Adrenal gland (tissue), 12 donors: ENCODE data around the gene XDH. TPM values are rescaled to one million over a fixed set of nuclear protein-coding genes. Genes with fewer than 3 reads are reported as not detected.

Source experiments
- DNase-seq, 7 donors: peaks; one replicate each; pipeline ENCODE4 v3.0.0-alpha.2; 2019 to 2020
- H3K27ac ChIP-seq, 5 donors: fragments of 200-600 bp; sonication (generic) in 4 of 5; 1 replicate in 3 of 5; 2 replicates in 2 of 5; pipeline versions ENCODE4 v1.5.1 to v1.8.0; 2016 to 2020; ENCODE audit warnings: mild to moderate bottlenecking in 1 of 5
- H3K27me3 ChIP-seq: fragments of 200-600 bp; 2 replicates; pipeline ENCODE4 v1.8.0; 2021
- H3K36me3 ChIP-seq, 2 donors: fragments of 200-600 bp; replicated peaks in 1 of 2; 1 replicate in 1 of 2; 2 replicates in 1 of 2; pipeline versions ENCODE4 v1.5.1 to v1.8.0; 2018 to 2022
- H3K4me1 ChIP-seq, 2 donors: fragments of 200-600 bp; replicated peaks in 1 of 2; 1 replicate in 1 of 2; 2 replicates in 1 of 2; pipeline versions ENCODE4 v1.5.1 to v1.8.0; 2018 to 2021
- H3K4me3 ChIP-seq, 4 donors: fragments of 200-600 bp; sonication (generic) in 3 of 4; one replicate each; pipeline ENCODE4 v1.5.1; 2016 to 2018
- H3K9me3 ChIP-seq, 3 donors: fragments of 200-600 bp; sonication (generic) in 1 of 3; replicated peaks in 1 of 3; 1 replicate in 2 of 3; 2 replicates in 1 of 3; pipeline versions ENCODE4 v1.5.1 to v1.8.0; 2016 to 2021
- CTCF ChIP-seq, 6 experiments: fragments of 450-650 bp in 4 of 6; fragments of 200-600 bp in 2 of 6; sonication (generic) in 1 of 6; IDR thresholded peaks; 1 replicate in 5 of 6; 2 replicates in 1 of 6; pipeline versions ENCODE4 v1.5.1 to v1.8.0; 2016 to 2021; ENCODE audit warnings: antibody characterized with exemption in 6 of 6, mild to moderate bottlenecking in 2 of 6, moderate library complexity in 1 of 6
- POLR2A ChIP-seq, 2 donors: fragments of 450-650 bp; IDR thresholded peaks; one replicate each; pipeline ENCODE4 v1.6.1; 2017; ENCODE audit warnings: antibody characterized with exemption in 2 of 2, mild to moderate bottlenecking in 2 of 2, moderate library complexity in 1 of 2
- WGBS, 4 donors: extraction: QIAGEN DNeasy Blood & Tissue Kit in 2 of 4; methylation state at CpG; one replicate each; pipeline versions ENCODE4 v1.1.5 to v1.1.7; 2013 to 2017; 5-methylcytosine and 5-hydroxymethylcytosine counted together
- intact Hi-C, 2 donors: fragments of 100-400 bp; cut with DNase I; formaldehyde crosslinking; loops; one replicate each; pipeline versions ENCODE4 v1.14.1 to v1.15.0; 2022 to 2023
- polyA plus RNA-seq, 3 donors: library from polyadenylated mRNA; stranded (reverse); fragments of 200-250 nt in 2 of 3; fragments of 350-450 nt in 1 of 3; fragmentation: Illumina TruSeq in 1 of 3; extraction: RNeasy Lipid Tissue Mini Kit (QIAGEN cat#74804) in 1 of 3; gene quantifications; one replicate each; pipeline ENCODE4 v1.2.3, GENCODE V29; 2013 to 2014
- total RNA-seq, 9 donors: library from RNA; depleted of rRNA in 4 of 9; stranded (reverse); fragments of >200 nt in 4 of 9; fragments of 120-200 nt in 1 of 9; fragmentation: NEBNext Ultra II Directional in 1 of 9; extraction: Animal tissue kit (Norgen Biotek cat#: 25700) in 1 of 9; gene quantifications; one replicate each; pipeline versions ENCODE4 v1.1.0 to v1.2.4, GENCODE V29; 2013 to 2023
- donor health status: healthy with polysubstance abuse.
- donor health status: Bipolar disorder and iron deficiency.
- donor health status: DM: yes; HTN: yes; CAD: no.
- donor health status: DM: no; HTN: no; CAD: no.
- donor health status: DM: no; HTN: no; CAD: no.
- donor health status: DM: yes; HTN: yes; CAD: no.

Gene XDH
- total and polyA plus RNA-seq, 12 donors: under 0.01 to 0.11 TPM; not detected in 10

- TF ChIP-seq CTCF (IDR thresholded peaks at IDR 0.05) (no peak), POLR2A (IDR thresholded peaks at IDR 0.05) (no peak)
- no peaks in the 10 kb centered on the region for H3K27me3 ChIP-seq
- no peaks in the 10 kb centered on the region for H3K4me1 ChIP-seq
- no peak for DNase-seq
- WGBS, 4 donors: 67 to 84% (median 76%) methylated on average over 3 of the region's 3 CpGs
- no peaks in the 10 kb centered on the region for H3K36me3 ChIP-seq
- H3K27ac ChIP-seq: no peak overlapping the region
- intact Hi-C loops: no loop called here
- H3K9me3 ChIP-seq: no peaks in the 10 kb centered on the region
- H3K4me3 ChIP-seq: no peak overlapping the region
Observed at GRCh38 chr2:31384351-31384750, 30.2 kb downstream of the XDH start.

- intact Hi-C loops: no loop called here
- Histone ChIP-seq H3K4me3 (no peak overlapping the region), H3K27ac (no peak overlapping the region), H3K9me3 (no peaks in the 10 kb centered on the region), H3K4me1 (no peaks in the 10 kb centered on the region), H3K36me3 (no peaks in the 10 kb centered on the region), H3K27me3 (no peaks in the 10 kb centered on the region)
- WGBS, 4 donors: 82 to 91% (median 90%) methylated on average over 3 to 6 of the region's 6 CpGs
- no peak for TF ChIP-seq CTCF (IDR thresholded peaks at IDR 0.05)
- no peak for TF ChIP-seq POLR2A (IDR thresholded peaks at IDR 0.05)
- DNase-seq: no peak
Observed at GRCh38 chr2:31383471-31384153, 30.9 kb downstream of the XDH start.

- Histone ChIP-seq H3K4me3 (no peak overlapping the region), H3K36me3 (no peaks in the 10 kb centered on the region), H3K9me3 (no peaks in the 10 kb centered on the region), H3K27me3 (no peaks in the 10 kb centered on the region), H3K4me1 (no peaks in the 10 kb centered on the region), H3K27ac (no peak overlapping the region)
- 79 to 83% (median 82%) methylated on average over 7 to 8 of the region's 8 CpGs for WGBS, 4 donors
- intact Hi-C loops: no loop called here
- no peak for TF ChIP-seq CTCF (IDR thresholded peaks at IDR 0.05)
- TF ChIP-seq POLR2A (IDR thresholded peaks at IDR 0.05): no peak
- no peak for DNase-seq
Observed at GRCh38 chr2:31382452-31383120, 32.0 kb downstream of the XDH start.

GRCh38 chr2:31381601-31382000 is 32.9 kb downstream of the XDH start:
- no peaks in the 10 kb centered on the region for H3K9me3 ChIP-seq
- no peaks in the 10 kb centered on the region for H3K36me3 ChIP-seq
- no peak for TF ChIP-seq POLR2A (IDR thresholded peaks at IDR 0.05)
- 71 to 79% (median 76%) methylated on average over 5 to 6 of the region's 6 CpGs for WGBS, 4 donors
- H3K27ac ChIP-seq: no peak overlapping the region
- no peaks in the 10 kb centered on the region for H3K4me1 ChIP-seq
- H3K27me3 ChIP-seq: no peaks in the 10 kb centered on the region
- intact Hi-C loops: no loop called here
- no peak for DNase-seq
- no peak overlapping the region for H3K4me3 ChIP-seq
